ENCODE measurements around the gene TRAIP. TPM values are rescaled to one million over a fixed set of nuclear protein-coding genes. Genes with fewer than 3 reads are reported as not detected.
"Not testable (repeated sequence)": the region's sequence is repeated elsewhere in the genome, so short reads cannot be mapped to it uniquely, and the experiment has no call there.

Gene TRAIP
- total and polyA plus RNA-seq, 5 experiments from 2014 or later = 1.3 to 5.8 (median 2.0) TPM

DNA sequence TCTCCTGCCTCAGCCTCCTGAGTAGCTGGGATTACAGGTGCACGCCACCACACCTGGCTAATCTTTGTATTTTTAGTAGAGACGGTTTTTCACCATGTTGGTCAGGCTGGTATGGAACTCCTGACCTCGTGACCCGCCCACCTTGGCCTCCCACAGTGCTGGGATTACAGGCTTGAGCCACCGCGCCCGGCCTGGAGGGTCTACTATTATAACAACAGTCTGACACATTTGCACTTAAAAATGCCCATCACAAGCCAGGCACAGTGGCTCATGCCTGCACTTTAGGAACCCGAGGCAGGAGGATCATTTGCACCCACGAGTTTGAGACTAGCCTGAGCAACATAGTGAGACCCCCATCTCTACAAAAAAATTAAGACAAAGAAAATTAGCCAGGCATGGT, 74.1 kb downstream of the TRAIP start:
- ATAC-seq, H3K27me3 Mint-ChIP-seq, DNase-seq, H3K9me3 Mint-ChIP-seq: not testable (repeated sequence)
- Mint-ChIP-seq H3K4me3 (peak overlapping the region in 3 of 10 donors; percentile 9 to 51 (median 45)), H3K4me1 (peaks cover 25 to 72% (median 55%) of the 10 kb centered on the region in 4 donors), H3K36me3 (peaks cover 0 to 52% (median 0%) of the 10 kb centered on the region in 3 donors), H3K27ac (peak overlapping the region in 3 of 10 donors; percentile 15 to 67 (median 37))
- POLR2A ChIA-PET = interaction anchor here (0.7 to 1.9 kb wide), 3 partner anchors 21 to 338 kb away, joined by 3 to 7 read pairs (median 4); partner anchors contain the start of gene INKA1

DNA sequence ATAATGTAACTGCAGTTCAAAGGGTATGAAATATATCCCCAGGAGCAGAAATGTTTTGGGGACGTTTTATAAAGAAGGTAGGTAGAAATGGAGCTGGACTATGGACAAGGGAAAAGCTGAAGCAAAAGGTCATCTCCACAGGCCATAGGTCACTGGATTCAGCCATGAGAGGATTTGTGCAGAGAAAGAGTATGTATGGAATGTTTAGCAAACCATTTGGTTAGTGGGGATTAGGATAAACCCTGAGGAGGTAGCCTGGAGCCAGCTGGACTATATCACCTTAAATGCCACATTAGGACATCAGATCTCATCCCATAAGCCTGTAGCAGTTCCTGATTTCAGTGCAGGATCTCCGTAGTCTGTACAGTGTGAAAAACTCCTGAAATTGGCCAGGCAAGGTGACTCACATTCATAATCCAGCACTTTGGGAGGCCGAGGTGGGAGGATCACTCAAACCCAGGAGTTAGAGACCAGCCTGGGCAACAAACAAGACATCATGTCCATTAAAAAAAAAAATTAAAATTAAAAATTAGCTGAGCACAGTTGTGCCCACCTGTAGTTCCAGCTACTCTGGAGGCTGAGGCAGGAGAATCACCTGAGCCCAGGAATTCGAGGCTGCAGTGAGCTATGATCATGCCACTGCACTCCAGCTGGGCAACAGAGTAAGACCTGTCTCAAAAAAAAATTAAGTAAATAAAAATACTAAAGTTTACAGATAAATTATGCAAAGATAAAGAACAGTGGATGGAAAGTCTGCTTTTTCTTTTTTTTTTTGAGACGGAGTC, 74.8 kb downstream of the TRAIP start:
- H3K9me3 Mint-ChIP-seq = no peaks in the 10 kb centered on the region
- ATAC-seq (no peak), DNase-seq (no peak)
- H3K4me1 Mint-ChIP-seq = peaks cover 21 to 71% (median 51%) of the 10 kb centered on the region in 4 donors
- H3K36me3 Mint-ChIP-seq = peaks cover 0 to 59% (median 4%) of the 10 kb centered on the region in 3 donors
- peak overlapping the region in 4 of 10 donors; percentile 2 to 56 (median 10) for H3K4me3 Mint-ChIP-seq
- H3K27ac Mint-ChIP-seq = peak overlapping the region in 4 of 10 donors; percentile 50 to 82 (median 56)
- no peaks in the 10 kb centered on the region for H3K27me3 Mint-ChIP-seq
- POLR2A ChIA-PET = interaction anchor here (0.7 kb wide), 1 partner anchor 57 kb away, joined by 3 read pairs; no protein-coding TSS in a partner anchor

DNA sequence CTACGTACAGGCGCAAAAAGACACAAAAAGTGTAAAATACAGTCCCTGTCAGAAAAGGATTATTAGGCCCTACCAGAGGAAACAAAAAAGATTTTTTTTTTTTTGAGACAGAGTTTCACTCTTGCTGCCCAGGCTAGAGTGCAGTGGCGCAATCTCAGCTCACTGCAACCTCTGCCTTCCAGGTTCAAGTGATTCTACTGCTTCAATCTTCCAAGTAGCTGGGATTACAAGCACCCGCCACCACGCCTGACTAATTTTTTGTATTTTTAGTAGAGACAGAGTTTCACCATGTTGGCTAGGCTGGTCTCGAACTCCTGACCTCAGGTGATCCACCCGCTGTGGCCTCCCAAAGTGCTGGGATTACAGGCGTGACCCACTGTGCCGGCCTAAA, 75.4 kb downstream of the TRAIP start:
- not testable (repeated sequence) for ATAC-seq, H3K27me3 Mint-ChIP-seq, DNase-seq, H3K9me3 Mint-ChIP-seq
- Mint-ChIP-seq H3K27ac (peak overlapping the region in 4 of 10 donors; percentile 12 to 60 (median 50)), H3K36me3 (peaks cover 0 to 64% (median 5%) of the 10 kb centered on the region in 3 donors), H3K4me1 (peaks cover 21 to 73% (median 51%) of the 10 kb centered on the region in 4 donors), H3K4me3 (peak overlapping the region in 4 of 10 donors; percentile 3 to 57 (median 30))
- POLR2A ChIA-PET = interaction anchor here (1.0 kb wide), 1 partner anchor 441 kb away, joined by 3 read pairs; the partner anchor contains the start of gene USP4

DNA sequence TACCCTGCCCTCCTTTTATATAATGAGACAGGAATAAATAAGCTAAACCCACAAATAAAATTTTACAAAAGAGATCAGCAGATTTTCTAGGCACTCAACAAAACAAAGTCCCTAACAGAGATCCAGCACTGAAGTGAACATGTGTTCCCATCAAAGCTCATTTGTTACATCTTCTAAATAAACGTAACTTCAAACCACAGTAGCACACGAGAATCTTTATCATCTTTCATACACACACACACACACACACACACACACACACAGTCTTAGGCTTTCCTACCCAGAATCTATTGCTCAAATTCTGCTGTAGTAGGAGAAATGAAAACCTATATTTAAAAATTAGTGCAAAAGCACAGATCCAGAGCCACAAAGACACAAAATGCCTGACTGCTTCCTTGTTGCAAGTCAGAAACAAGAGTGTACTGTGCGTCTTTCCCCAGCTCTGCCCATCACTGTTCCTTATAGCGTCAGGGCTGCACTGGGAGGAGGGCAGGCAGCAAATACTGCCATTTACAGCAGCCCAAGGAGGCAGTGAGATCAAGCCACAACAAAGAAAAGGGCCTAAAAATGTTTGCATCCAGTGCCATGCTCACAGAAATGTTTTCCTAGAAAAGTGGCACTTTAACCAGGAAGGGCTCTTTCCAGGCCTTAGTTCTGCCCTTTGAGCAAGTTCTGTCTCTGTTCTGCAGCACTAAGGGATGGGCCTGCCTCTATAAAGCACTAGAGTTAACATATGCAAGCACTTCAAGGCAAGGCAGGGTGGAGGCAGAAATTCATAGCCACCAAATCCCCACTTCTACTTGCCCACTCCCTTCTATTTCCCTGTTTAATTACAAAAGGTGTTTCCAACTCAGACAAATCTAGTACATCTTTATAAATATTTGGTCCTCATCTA, 76.0 kb downstream of the TRAIP start:
- POLR2A ChIA-PET = interaction anchor here (0.5 to 1.0 kb wide), 2 partner anchors 303 to 441 kb away, joined by 3 read pairs; partner anchors contain the start of gene USP4
- Mint-ChIP-seq H3K27me3 (no peaks in the 10 kb centered on the region), H3K27ac (peak overlapping the region; percentile 22 to 84 (median 69)), H3K9me3 (no peaks in the 10 kb centered on the region), H3K4me3 (peak overlapping the region in 7 of 10 donors; percentile 20 to 57 (median 50)), H3K36me3 (peaks cover 0 to 68% (median 5%) of the 10 kb centered on the region in 3 donors), H3K4me1 (peaks cover 18 to 72% (median 52%) of the 10 kb centered on the region in 4 donors)
- peak in 1 of 10 donors; percentile 13 for DNase-seq
- peak in 1 of 2 donors; percentile 22 for ATAC-seq

DNA sequence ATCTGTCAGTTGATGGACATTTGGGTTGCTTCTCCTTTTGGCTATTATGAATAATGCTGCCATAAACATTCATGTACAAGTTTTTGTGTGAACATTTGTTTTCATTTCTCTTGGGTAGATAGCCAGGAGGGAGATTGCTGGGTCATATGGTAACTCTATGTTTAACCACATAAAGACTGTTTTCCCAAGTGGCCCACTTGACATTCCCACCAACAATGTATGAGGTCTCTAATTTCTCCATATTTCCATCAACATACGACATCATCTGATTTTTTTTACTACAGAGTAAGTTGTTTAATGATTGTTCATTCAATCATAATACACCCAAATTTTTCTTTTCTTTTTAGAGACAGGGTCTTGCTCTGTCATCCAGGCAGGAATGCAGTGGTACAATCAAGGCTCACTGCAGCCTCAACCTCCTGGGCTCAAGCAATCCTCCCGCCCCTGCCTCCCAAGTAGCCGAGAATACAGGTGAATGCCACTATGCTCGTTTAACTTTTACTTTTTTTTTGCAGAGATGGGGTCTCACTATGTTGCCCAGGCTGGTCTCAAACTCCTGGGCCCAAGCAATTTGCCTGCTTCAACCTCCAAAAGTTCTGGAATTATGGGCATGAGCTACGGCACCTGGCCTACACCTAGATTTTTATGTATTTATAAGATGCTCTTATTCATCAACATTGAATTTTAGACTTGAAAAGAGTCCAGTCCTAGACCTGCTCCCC, 76.8 kb downstream of the TRAIP start:
- ATAC-seq (no peak), DNase-seq (no peak)
- Mint-ChIP-seq H3K4me3 (peak overlapping the region in 7 of 10 donors; percentile 8 to 57 (median 41)), H3K9me3 (no peaks in the 10 kb centered on the region), H3K4me1 (peaks cover 18 to 70% (median 49%) of the 10 kb centered on the region in 4 donors), H3K27me3 (no peaks in the 10 kb centered on the region), H3K36me3 (peaks cover 0 to 71% (median 5%) of the 10 kb centered on the region in 3 donors), H3K27ac (peak overlapping the region; percentile 2 to 84 (median 61))
- POLR2A ChIA-PET = interaction anchor here (1.0 kb wide), 1 partner anchor 440 kb away, joined by 3 read pairs; the partner anchor contains the start of gene USP4

Small RNA genes within 50 kb of the gene (microRNA-seq; reads per million reads assigned to microRNA genes)
- gene MIR5193 (ENCODE audit: borderline microRNAs expressed) = 1.7 reads per million

Other genes with a start within 250 kb of the TRAIP start
- gene APEH, start 182.2 kb downstream of the TRAIP start, total RNA-seq = 100 to 1,000 TPM; 137 to 139 TPM
- 100 to 1,000 TPM; 105 to 131 (median 114) TPM for gene APEH, start 182.2 kb downstream of the TRAIP start, polyA plus RNA-seq
- 10 to 100 TPM; 13.3 to 13.7 TPM for gene MST1, start 167.1 kb downstream of the TRAIP start, total RNA-seq
- gene MST1, start 167.1 kb downstream of the TRAIP start, polyA plus RNA-seq = 1 to 10 TPM in 1 of 3 donors, under 1 TPM in 2; 0.29 to 1.1 (median 0.74) TPM
- gene RNF123, start 167.0 kb downstream of the TRAIP start, total RNA-seq = 10 to 100 TPM; 66.4 to 70.0 TPM
- gene RNF123, start 167.0 kb downstream of the TRAIP start, polyA plus RNA-seq = 10 to 100 TPM in 2 of 3 donors, 1 to 10 TPM in 1; 8.8 to 20.4 (median 10.5) TPM
- 1 to 10 TPM; 1.0 to 1.1 TPM for gene AMIGO3, start 136.9 kb downstream of the TRAIP start, total RNA-seq
- gene AMIGO3, start 136.9 kb downstream of the TRAIP start, polyA plus RNA-seq = 1 to 10 TPM; 1.2 to 1.5 (median 1.2) TPM
- 10 to 100 TPM; 21.6 to 22.2 TPM for gene GMPPB, start 132.6 kb downstream of the TRAIP start, total RNA-seq
- gene GMPPB, start 132.6 kb downstream of the TRAIP start, polyA plus RNA-seq = 10 to 100 TPM in 2 of 3 donors, 1 to 10 TPM in 1; 7.5 to 14.8 (median 12.3) TPM
- gene IP6K1, start 70.0 kb downstream of the TRAIP start, total RNA-seq = 10 to 100 TPM; 49.9 to 53.4 TPM
- gene IP6K1, start 70.0 kb downstream of the TRAIP start, polyA plus RNA-seq = 10 to 100 TPM; 11.7 to 26.0 (median 17.4) TPM
- not detected for gene CDHR4, start 56.7 kb downstream of the TRAIP start, total RNA-seq
- not detected for gene CDHR4, start 56.7 kb downstream of the TRAIP start, polyA plus RNA-seq
- 1 to 10 TPM; 1.8 to 4.4 TPM for gene INKA1, start 53.3 kb downstream of the TRAIP start, total RNA-seq
- 1 to 10 TPM in 1 of 3 donors, under 1 TPM in 2; 0.33 to 3.5 (median 0.44) TPM for gene INKA1, start 53.3 kb downstream of the TRAIP start, polyA plus RNA-seq
- gene UBA7, start 42.6 kb downstream of the TRAIP start, total RNA-seq = 100 to 1,000 TPM; 326 to 331 TPM
- gene UBA7, start 42.6 kb downstream of the TRAIP start, polyA plus RNA-seq = 10 to 100 TPM; 30.9 to 43.8 (median 33.5) TPM
- gene CAMKV, start 13.3 kb upstream of the TRAIP start, total RNA-seq = not detected
- not detected for gene CAMKV, start 13.3 kb upstream of the TRAIP start, polyA plus RNA-seq
- 1 to 10 TPM in 1 of 2 experiments, under 1 TPM in 1; 0.75 to 1.0 TPM for gene MST1R, start 47.3 kb upstream of the TRAIP start, total RNA-seq
- gene MST1R, start 47.3 kb upstream of the TRAIP start, polyA plus RNA-seq = under 1 TPM in 2 of 3 donors, not detected in 1; 0.19 to 0.58 TPM
- 10 to 100 TPM in 1 of 2 experiments, 1 to 10 TPM in 1; 9.0 to 10.1 TPM for gene MON1A, start 73.2 kb upstream of the TRAIP start, total RNA-seq
- gene MON1A, start 73.2 kb upstream of the TRAIP start, polyA plus RNA-seq = 10 to 100 TPM; 12.2 to 21.0 (median 13.7) TPM
- 100 to 1,000 TPM; 189 to 197 TPM for gene RBM6, start 83.6 kb upstream of the TRAIP start, total RNA-seq
- gene RBM6, start 83.6 kb upstream of the TRAIP start, polyA plus RNA-seq = 10 to 100 TPM; 29.9 to 46.5 (median 31.7) TPM
- gene RBM5, start 232.4 kb upstream of the TRAIP start, total RNA-seq = 100 to 1,000 TPM; 387 to 402 TPM
- gene RBM5, start 232.4 kb upstream of the TRAIP start, polyA plus RNA-seq = 10 to 100 TPM; 19.7 to 46.1 (median 35.0) TPM

Measured in naive thymus-derived CD8-positive, alpha-beta T cell (primary cell).